ENCODE data around the gene GNA14. TPM values are rescaled to one million over a fixed set of nuclear protein-coding genes. Genes with fewer than 3 reads are reported as not detected.

Gene GNA14
- total and polyA plus RNA-seq, 2 of the 8 experiments (the other 6 are each of a cell fraction or from before 2014, with no cell fraction given), result 3.4 to 6.3 TPM

GRCh38 chr9:77453825-77454647 is 194.1 kb downstream of the GNA14 start (continued):
- TF ChIP-seq KDM4A (IDR thresholded peaks at IDR 0.05; ENCODE audit: low read depth, low read length, severe bottlenecking) (no peak), POU5F1 (IDR thresholded peaks at IDR 0.05; ENCODE audit: low read depth, low read length) (no peak), POLR2AphosphoS5 (IDR thresholded peaks at IDR 0.05; ENCODE audit: low read depth, low read length) (no peak), RFX5 (IDR thresholded peaks at IDR 0.05; ENCODE audit: borderline replicate concordance, low read depth, low read length) (no peak), BRCA1 (IDR thresholded peaks at IDR 0.05; ENCODE audit: low read depth, low read length) (no peak), TAF7 (optimal IDR thresholded peaks at IDR 0.05; ENCODE audit: borderline replicate concordance, low read depth, low read length) (no peak), CHD2 (IDR thresholded peaks at IDR 0.05; ENCODE audit: low read length) (no peak), EP300 (IDR thresholded peaks at IDR 0.05; ENCODE audit: borderline replicate concordance in 1 of 2, low read depth in 2 of 2, low read length in 2 of 2) (no peak)

Data from H1 (cell line).